Body of pancreas (tissue), 4 donors: ENCODE results near the gene PAIP1. TPM values are rescaled to one million over a fixed set of nuclear protein-coding genes. Genes with fewer than 3 reads are reported as not detected.
"Not testable (repeated sequence)": the region's sequence is repeated elsewhere in the genome, so short reads cannot be mapped to it uniquely, and the experiment has no call there.

ENCODE experiments used
- ATAC-seq: fragments of 150-250 bp; one replicate; pipeline ENCODE4 v1.9.1; 2016
- DNase-seq, 4 donors: peaks; one replicate each; pipeline ENCODE4 v3.0.0-alpha.2; 2019
- H3K27ac ChIP-seq, 4 donors: fragments of 200-600 bp; sonication (generic); 1 replicate in 3 of 4; 2 replicates in 1 of 4; pipeline versions ENCODE4 v1.5.1 to v1.6.1; 2016 to 2019; ENCODE audit warnings: mild to moderate bottlenecking in 1 of 4, mixed read lengths in 1 of 4, moderate library complexity in 1 of 4
- H3K27me3 ChIP-seq, 2 donors: fragments of 200-600 bp; sonication (generic); one replicate each; pipeline ENCODE4 v1.6.0; 2016; ENCODE audit warnings: mild to moderate bottlenecking in 1 of 2
- H3K36me3 ChIP-seq, 2 donors: fragments of 200-600 bp; sonication (generic); replicated peaks in 1 of 2; 2 replicates each; pipeline ENCODE4 v1.5.1; 2016; ENCODE audit warnings: low read depth in 2 of 2; ENCODE audit not compliant: insufficient read depth in 1 of 2
- H3K4me1 ChIP-seq: fragments of 200-600 bp; sonication (generic); one replicate; pipeline ENCODE4 v1.6.0; 2016
- H3K4me3 ChIP-seq, 2 donors: fragments of 200-600 bp; sonication (generic); 1 replicate in 1 of 2; 2 replicates in 1 of 2; pipeline ENCODE4 v1.5.1; 2016 to 2019
- H3K9me3 ChIP-seq, 3 donors: fragments of 200-600 bp; sonication (generic); 1 replicate in 2 of 3; 2 replicates in 1 of 3; pipeline ENCODE4 v1.5.1; 2016
- CTCF ChIP-seq, 7 experiments: fragments of 450-650 bp in 4 of 7; fragments of 200-600 bp in 3 of 7; sonication (generic) in 3 of 7; IDR thresholded peaks; one replicate each; pipeline ENCODE4 v1.5.1; 2016 to 2019; ENCODE audit warnings: antibody characterized with exemption in 7 of 7
- POLR2A ChIP-seq, 3 donors: fragments of 450-650 bp; IDR thresholded peaks; one replicate each; pipeline ENCODE4 v1.6.1; 2016; ENCODE audit warnings: antibody characterized with exemption in 3 of 3, mild to moderate bottlenecking in 2 of 3
- WGBS, 2 donors: methylation state at CpG; one replicate each; pipeline ENCODE4 v1.1.5; 2017; 5-methylcytosine and 5-hydroxymethylcytosine counted together
- intact Hi-C: fragments of 100-400 bp; cut with DNase I; formaldehyde crosslinking; loops from one replicate; pipeline ENCODE4 v1.15.1; 2023
- total RNA-seq, 2 donors: library from RNA; depleted of rRNA; stranded (reverse); fragments of >200 nt; gene quantifications; one replicate each; pipeline ENCODE4 v1.1.0, GENCODE V29; 2016

Gene PAIP1
- total RNA-seq, 2 donors from 2014 or later = 33.6 to 45.1 TPM

GRCh38 chr5:43554497-43554896 is 2.4 kb downstream of the PAIP1 start:
- TF ChIP-seq POLR2A (IDR thresholded peaks at IDR 0.05) (no peak), CTCF (IDR thresholded peaks at IDR 0.05) (no peak)
- H3K9me3 ChIP-seq = no peaks in the 10 kb centered on the region
- intact Hi-C loops = no loop called here
- no peaks in the 10 kb centered on the region for H3K27me3 ChIP-seq
- H3K27ac ChIP-seq = no peak overlapping the region
- no peak overlapping the region for H3K4me3 ChIP-seq
- WGBS, 2 donors = 85 to 100% methylated on average over 1 of the region's 1 CpG
- peaks cover 49% of the 10 kb centered on the region for H3K4me1 ChIP-seq
- DNase-seq (no peak), ATAC-seq (no peak)
- no peaks in the 10 kb centered on the region for H3K36me3 ChIP-seq

- no peaks in the 10 kb centered on the region for H3K36me3 ChIP-seq
- H3K4me3 ChIP-seq = no peak overlapping the region
- no peak overlapping the region for H3K27ac ChIP-seq
- H3K4me1 ChIP-seq = peaks cover 49% of the 10 kb centered on the region
- no peak for TF ChIP-seq POLR2A (IDR thresholded peaks at IDR 0.05)
- no peak for TF ChIP-seq CTCF (IDR thresholded peaks at IDR 0.05)
- DNase-seq (no peak), ATAC-seq (no peak)
- H3K27me3 ChIP-seq = no peaks in the 10 kb centered on the region
- intact Hi-C loops = no loop called here
- WGBS, 2 donors = 74 to 75% methylated on average over 2 of the region's 2 CpGs
- H3K9me3 ChIP-seq = no peaks in the 10 kb centered on the region
Measured at GRCh38 chr5:43553381-43553780, 3.5 kb downstream of the PAIP1 start.

- ATAC-seq (no peak), DNase-seq (no peak)
- Histone ChIP-seq H3K4me3 (no peak overlapping the region), H3K27me3 (no peaks in the 10 kb centered on the region), H3K4me1 (peaks cover 43% of the 10 kb centered on the region), H3K27ac (no peak overlapping the region), H3K9me3 (no peaks in the 10 kb centered on the region), H3K36me3 (peaks cover 0 to 5% of the 10 kb centered on the region in 2 donors)
- intact Hi-C loops = no loop called here
- 61 to 69% methylated on average over 2 of the region's 2 CpGs for WGBS, 2 donors
- TF ChIP-seq POLR2A (IDR thresholded peaks at IDR 0.05) (no peak), CTCF (IDR thresholded peaks at IDR 0.05) (no peak)
Measured at GRCh38 chr5:43551731-43552130, 5.1 kb downstream of the PAIP1 start.

- ATAC-seq, intact Hi-C loops, H3K4me3 ChIP-seq, H3K27ac ChIP-seq, H3K27me3 ChIP-seq, H3K9me3 ChIP-seq, DNase-seq: not testable (repeated sequence)
- 94 to 98% methylated on average over 8 of the region's 8 CpGs for WGBS, 2 donors
- H3K4me1 ChIP-seq = peaks cover 25% of the 10 kb centered on the region
- H3K36me3 ChIP-seq = peaks cover 0 to 14% of the 10 kb centered on the region in 2 donors
Measured at GRCh38 chr5:43549272-43549671, 7.6 kb downstream of the PAIP1 start.

- no peaks in the 10 kb centered on the region for H3K27me3 ChIP-seq
- H3K36me3 ChIP-seq = peaks cover 0 to 14% of the 10 kb centered on the region in 2 donors
- intact Hi-C loops = no loop called here
- 64 to 75% methylated on average over 5 of the region's 5 CpGs for WGBS, 2 donors
- TF ChIP-seq CTCF (IDR thresholded peaks at IDR 0.05) (no peak), POLR2A (IDR thresholded peaks at IDR 0.05) (no peak)
- no peak overlapping the region for H3K27ac ChIP-seq
- no peak for DNase-seq
- no peaks in the 10 kb centered on the region for H3K9me3 ChIP-seq
- peaks cover 16% of the 10 kb centered on the region for H3K4me1 ChIP-seq
- H3K4me3 ChIP-seq = no peak overlapping the region
- no peak for ATAC-seq
Measured at GRCh38 chr5:43548358-43548757, 8.5 kb downstream of the PAIP1 start.
